ENCODE measurements around the gene APOC4. TPM values are rescaled to one million over a fixed set of nuclear protein-coding genes. Genes with fewer than 3 reads are reported as not detected.

APOC4 gene
- total RNA-seq, 1 experiment from 2014 or later = not detected

- Histone ChIP-seq H2AFZ (ENCODE audit: low read depth, low read length, poor library complexity, severe bottlenecking) (no peak overlapping the region), H3K36me3 (ENCODE audit: control insufficient read depth in 1 of 2, insufficient read depth in 2 of 2, low read length in 2 of 2) (peaks cover 2 to 8% of the 10 kb centered on the region in 2 experiments; a peak in 2 of 4 replicates), H3K4me2 (ENCODE audit: low read length) (no peak overlapping the region), H3K4me1 (ENCODE audit: control insufficient read depth in 1 of 2, insufficient read depth in 2 of 2, low read length in 2 of 2) (peaks cover 20 to 52% of the 10 kb centered on the region in 2 experiments), H3K79me2 (ENCODE audit: insufficient read depth, low read length) (no peaks in the 10 kb centered on the region), H3K27me3 (ENCODE audit: insufficient read depth, low read length) (no peaks in the 10 kb centered on the region), H4K20me1 (ENCODE audit: insufficient read depth) (no peaks in the 10 kb centered on the region), H3K4me3 (replicated peaks in 1 of 2; ENCODE audit: low read depth in 1 of 2, low read length in 2 of 2) (no peak overlapping the region), H3K9me3 (ENCODE audit: control insufficient read depth in 1 of 2, insufficient read depth in 1 of 2, low read depth in 1 of 2, low read length in 2 of 2) (no peaks in the 10 kb centered on the region), H3K9me2 (ENCODE audit: insufficient read depth) (no peaks in the 10 kb centered on the region), H3K27ac (ENCODE audit: low read depth, low read length) (no peak overlapping the region), H3K9ac (ENCODE audit: low read length) (no peak overlapping the region)
- ATAC-seq (no peak), DNase-seq (ENCODE audit: low read depth, low spot score) (no peak)
- no peak for TF ChIP-seq ZBTB33 (IDR thresholded peaks at IDR 0.05; ENCODE audit: extremely low read depth, insufficient replicate concordance, low read length)
- RAD21 ChIA-PET (ENCODE audit: low non-redundant PET in 1 of 2, low total read pairs in 2 of 2, uncharacterized antibody in 2 of 2, unreplicated experiment in 2 of 2) = no interaction called here
- BruUV-seq (replicated peaks) = no TSS peak
- intact Hi-C loops (cut with micrococcal nuclease) = no loop called here
- CTCF ChIA-PET = interaction anchor here (1.1 kb wide), 1 partner anchor 44 kb away, joined by 3 read pairs; no protein-coding TSS in a partner anchor
- POLR2A ChIA-PET = no interaction called here
Observed at GRCh38 chr19:44907613-44908012, 34.4 kb upstream of the APOC4 start.

GRCh38 chr19:44908074-44908835, 33.8 kb upstream of the APOC4 start:
- Histone ChIP-seq H3K27me3 (ENCODE audit: insufficient read depth, low read length) (no peaks in the 10 kb centered on the region), H3K27ac (ENCODE audit: low read depth, low read length) (no peak overlapping the region), H3K4me1 (ENCODE audit: control insufficient read depth in 1 of 2, insufficient read depth in 2 of 2, low read length in 2 of 2) (peaks cover 20 to 52% of the 10 kb centered on the region in 2 experiments), H3K9me2 (ENCODE audit: insufficient read depth) (no peaks in the 10 kb centered on the region), H3K9ac (ENCODE audit: low read length) (no peak overlapping the region), H3K79me2 (ENCODE audit: insufficient read depth, low read length) (no peaks in the 10 kb centered on the region), H2AFZ (ENCODE audit: low read depth, low read length, poor library complexity, severe bottlenecking) (no peak overlapping the region), H3K4me3 (replicated peaks in 1 of 2; ENCODE audit: low read depth in 1 of 2, low read length in 2 of 2) (no peak overlapping the region), H3K36me3 (ENCODE audit: control insufficient read depth in 1 of 2, insufficient read depth in 2 of 2, low read length in 2 of 2) (peaks cover 0 to 1% of the 10 kb centered on the region in 2 experiments; a peak in 1 of 4 replicates), H3K9me3 (ENCODE audit: control insufficient read depth in 1 of 2, insufficient read depth in 1 of 2, low read depth in 1 of 2, low read length in 2 of 2) (no peaks in the 10 kb centered on the region), H3K4me2 (ENCODE audit: low read length) (no peak overlapping the region), H4K20me1 (ENCODE audit: insufficient read depth) (no peaks in the 10 kb centered on the region)
- CTCF ChIA-PET = interaction anchor here (1.1 kb wide), 1 partner anchor 44 kb away, joined by 3 read pairs; no protein-coding TSS in a partner anchor
- intact Hi-C loops (cut with micrococcal nuclease) = no loop called here
- no TSS peak for BruUV-seq (replicated peaks)
- no peak for ATAC-seq
- DNase-seq (ENCODE audit: low read depth, low spot score) = no peak
- TF ChIP-seq RAD21 (IDR thresholded peaks at IDR 0.05; ENCODE audit: low read depth) = no peak
- no peak for TF ChIP-seq MAX (IDR thresholded peaks at IDR 0.05)
- no peak for TF ChIP-seq TCF7L2 (IDR thresholded peaks at IDR 0.05; ENCODE audit: borderline replicate concordance, extremely low read depth, insufficient read depth, insufficient read length)
- TF ChIP-seq FOSL1 (IDR thresholded peaks at IDR 0.05; ENCODE audit: low read depth) = no peak
- no peak for TF ChIP-seq POLR2A (IDR thresholded peaks at IDR 0.05; ENCODE audit: borderline replicate concordance, extremely low read depth, insufficient read depth, insufficient read length)
- TF ChIP-seq SIN3A (IDR thresholded peaks at IDR 0.05; ENCODE audit: low read depth) = no peak
- TF ChIP-seq CEBPB (IDR thresholded peaks at IDR 0.05; ENCODE audit: low read depth) = no peak
- TF ChIP-seq EGR1 (IDR thresholded peaks at IDR 0.05; ENCODE audit: low read depth) = no peak
- no peak for TF ChIP-seq SRF (IDR thresholded peaks at IDR 0.05; ENCODE audit: low read depth)
- POLR2A ChIA-PET = no interaction called here
- RAD21 ChIA-PET (ENCODE audit: low non-redundant PET in 1 of 2, low total read pairs in 2 of 2, uncharacterized antibody in 2 of 2, unreplicated experiment in 2 of 2) = no interaction called here

All from HCT116 (cell line).